ENCODE measurements around the gene MICU2. TPM values are rescaled to one million over a fixed set of nuclear protein-coding genes. Genes with fewer than 3 reads are reported as not detected.

MICU2 gene, protein sequence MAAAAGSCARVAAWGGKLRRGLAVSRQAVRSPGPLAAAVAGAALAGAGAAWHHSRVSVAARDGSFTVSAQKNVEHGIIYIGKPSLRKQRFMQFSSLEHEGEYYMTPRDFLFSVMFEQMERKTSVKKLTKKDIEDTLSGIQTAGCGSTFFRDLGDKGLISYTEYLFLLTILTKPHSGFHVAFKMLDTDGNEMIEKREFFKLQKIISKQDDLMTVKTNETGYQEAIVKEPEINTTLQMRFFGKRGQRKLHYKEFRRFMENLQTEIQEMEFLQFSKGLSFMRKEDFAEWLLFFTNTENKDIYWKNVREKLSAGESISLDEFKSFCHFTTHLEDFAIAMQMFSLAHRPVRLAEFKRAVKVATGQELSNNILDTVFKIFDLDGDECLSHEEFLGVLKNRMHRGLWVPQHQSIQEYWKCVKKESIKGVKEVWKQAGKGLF
- 10 to 100 TPM; 52.3 to 55.2 TPM for total RNA-seq
- long read RNA-seq, transcript MICU2-201 (12 exons, 1,920 nt) = major isoform, 64 of 75 reads
- long read RNA-seq, partial matches to known transcripts = 2 of 75 reads
- long read RNA-seq, other reads (novel, unspliced or antisense) = 8 of 75 reads

DNA sequence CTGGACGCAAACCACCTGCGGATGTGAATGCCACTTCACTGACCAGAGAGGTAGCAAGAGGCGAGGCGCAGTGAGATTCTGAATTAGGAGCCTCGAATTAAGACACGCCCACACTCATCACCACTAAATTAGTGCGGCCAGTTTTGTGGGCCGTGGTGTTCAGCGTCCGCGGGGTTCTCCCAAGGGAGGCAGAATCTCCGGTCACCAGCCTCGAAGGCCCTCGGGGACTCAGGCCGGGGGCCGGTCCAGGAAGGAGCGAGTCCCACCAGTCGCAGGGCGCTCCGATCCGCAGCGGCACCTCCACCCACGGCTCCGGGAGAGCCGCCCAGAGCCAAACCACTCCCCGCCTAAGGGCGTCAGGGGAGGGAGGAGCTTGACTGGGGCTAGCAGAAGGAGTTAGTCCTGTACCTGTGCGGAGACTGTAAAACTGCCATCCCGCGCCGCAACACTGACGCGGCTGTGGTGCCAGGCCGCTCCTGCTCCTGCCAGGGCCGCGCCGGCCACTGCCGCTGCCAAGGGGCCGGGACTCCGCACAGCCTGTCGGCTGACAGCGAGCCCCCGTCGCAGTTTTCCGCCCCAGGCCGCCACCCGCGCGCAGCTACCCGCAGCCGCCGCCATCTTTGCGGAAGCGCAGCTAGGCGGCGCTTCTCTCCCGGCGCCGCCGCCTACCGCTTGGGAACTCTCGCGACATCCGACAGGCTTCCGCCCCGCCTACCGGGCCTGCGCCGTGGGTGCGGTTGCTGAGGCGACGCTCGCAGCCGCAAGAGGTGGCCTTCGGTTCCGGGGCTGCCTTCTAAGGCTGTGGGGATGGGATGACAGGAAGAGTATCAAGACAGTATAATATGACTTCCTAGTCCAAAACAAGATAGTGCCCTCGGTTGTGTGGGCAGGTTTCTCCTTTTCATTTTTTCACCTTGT lies at the start of gene MICU2:
TSS of gene MICU2 (minus strand) at position 640 of the 918 bp plus-strand sequence. CDS start at position 618, 22 bp downstream.
- ATAC-seq = peak; percentile 98
- intact Hi-C loops (cut with DNase I, micrococcal nuclease) = no loop called here
- peak; percentile 95 to 97 for DNase-seq

DNA sequence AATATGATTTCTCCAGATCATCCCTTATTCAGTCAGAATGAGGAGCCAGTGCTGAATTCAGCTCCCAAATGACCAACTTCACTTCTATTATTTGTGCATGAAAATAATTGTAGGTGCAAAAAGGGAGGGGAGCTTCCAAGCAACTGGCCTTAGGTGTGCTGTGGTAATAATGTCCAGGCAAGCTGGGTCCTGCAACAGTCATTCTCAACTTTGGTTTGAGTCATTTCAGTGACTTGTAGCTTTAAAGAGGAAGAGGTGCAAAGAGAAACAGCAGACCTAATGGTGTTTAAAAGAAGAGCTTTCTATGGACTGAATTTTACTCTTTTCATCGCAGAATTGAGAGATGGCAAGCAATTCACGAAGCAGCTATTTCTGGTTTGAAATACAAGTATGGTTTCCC lies 37.7 kb upstream of the MICU2 start:
- no peak for ATAC-seq
- DNase-seq = no peak
- intact Hi-C loops (cut with DNase I, micrococcal nuclease) = no loop called here

DNA sequence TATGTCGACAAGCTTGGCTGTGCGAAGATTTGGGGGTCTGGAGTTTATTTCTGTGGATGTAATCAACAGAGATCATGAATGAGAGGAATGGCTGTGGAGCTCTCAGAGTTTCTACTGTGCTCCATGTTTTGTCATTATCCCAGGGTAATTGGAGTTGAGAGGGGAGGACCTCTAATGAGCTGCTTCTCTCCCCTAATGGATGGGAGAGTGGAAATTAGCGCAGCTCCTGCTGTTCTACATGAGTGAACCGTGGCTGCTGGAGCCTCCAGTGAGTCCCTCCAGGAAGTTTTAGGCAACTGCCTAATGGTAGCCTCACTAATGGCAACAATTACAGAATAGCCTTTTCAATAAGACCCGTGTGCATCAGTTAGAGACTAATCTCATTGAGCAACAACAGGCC lies 35.6 kb upstream of the MICU2 start:
- ATAC-seq = no peak
- intact Hi-C loops (cut with DNase I, micrococcal nuclease) = loop anchor here in 1 of 2 donors (10.0 kb wide), 1 partner anchor 635 kb away; no protein-coding TSS in a partner anchor

DNA sequence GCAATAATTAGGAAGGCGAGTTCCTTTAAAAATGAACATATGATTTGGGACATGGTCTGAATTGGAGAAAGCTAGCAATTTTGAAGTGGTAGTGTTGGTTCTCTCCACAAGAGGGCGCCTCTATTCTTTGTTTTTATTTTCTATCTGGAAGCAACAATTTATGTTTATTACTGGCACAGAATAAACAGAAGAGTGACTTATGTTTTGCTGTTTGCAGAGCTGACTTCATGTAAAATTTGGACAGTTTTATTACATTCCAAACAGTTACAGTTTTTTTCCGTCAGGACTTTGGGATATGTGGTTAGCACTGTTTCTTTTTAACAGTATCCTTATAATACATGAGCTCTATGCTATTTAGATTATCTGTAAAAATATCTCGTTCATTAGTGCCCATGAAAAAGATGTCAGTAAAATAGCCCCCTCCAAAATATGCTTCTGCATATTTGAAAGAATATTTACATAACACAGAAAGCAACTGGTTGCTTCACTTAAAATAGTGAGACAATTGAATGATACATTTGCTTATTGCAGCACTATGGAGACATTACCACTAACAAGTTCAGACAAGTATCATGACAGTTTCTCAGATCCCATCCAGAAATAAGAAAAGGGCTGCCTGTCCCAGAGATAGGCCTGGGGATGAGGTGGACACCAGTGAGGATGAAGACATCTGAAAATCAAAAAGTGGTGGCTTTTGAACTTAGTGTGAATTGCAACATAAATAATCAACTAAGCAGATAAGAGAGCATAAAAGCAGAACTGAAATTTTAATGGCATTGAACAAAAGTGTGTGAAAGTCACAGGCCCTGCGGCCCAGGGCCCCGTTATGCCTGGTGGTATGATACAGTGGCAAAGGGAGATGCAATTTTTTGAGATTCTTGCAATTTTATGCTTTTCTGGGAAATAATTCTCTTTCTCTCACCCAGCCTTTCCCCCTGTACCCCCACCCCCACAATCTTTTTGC lies 34.6 kb upstream of the MICU2 start:
- peak in 1 of 2 donors; percentile 34 for DNase-seq
- intact Hi-C loops (cut with DNase I, micrococcal nuclease) = loop anchor here in 1 of 2 donors (10.0 kb wide), 1 partner anchor 636 kb away; no protein-coding TSS in a partner anchor
- ATAC-seq = peak; percentile 39

More for the DNA sequence above, 35.6 kb upstream of the MICU2 start:
- DNase-seq = no peak

DNA sequence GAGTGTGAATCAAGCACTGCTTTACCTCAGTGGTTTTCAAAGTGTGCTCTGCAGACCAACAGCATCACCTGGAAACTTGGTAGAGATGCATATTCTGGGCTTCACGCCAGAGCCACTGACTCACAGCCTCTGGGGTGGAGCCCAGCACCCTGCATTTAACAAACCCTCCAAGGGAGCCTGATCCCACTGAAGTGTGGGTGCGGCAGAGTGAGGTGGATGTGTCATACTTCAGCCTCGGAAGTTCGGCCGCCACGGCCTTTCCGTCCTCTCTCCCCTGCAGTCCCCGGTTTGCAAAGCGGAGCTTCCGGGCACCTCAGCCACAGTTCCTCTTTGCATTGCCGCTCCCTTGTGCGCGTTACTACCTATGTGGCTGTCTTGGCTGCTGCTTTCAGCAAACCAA lies 33.3 kb upstream of the MICU2 start:
- peak; percentile 78 to 87 for DNase-seq
- ATAC-seq = peak; percentile 97
- intact Hi-C loops (cut with DNase I, micrococcal nuclease) = loop anchor here in 1 of 2 donors (10.0 kb wide), 1 partner anchor 638 kb away; no protein-coding TSS in a partner anchor

DNA sequence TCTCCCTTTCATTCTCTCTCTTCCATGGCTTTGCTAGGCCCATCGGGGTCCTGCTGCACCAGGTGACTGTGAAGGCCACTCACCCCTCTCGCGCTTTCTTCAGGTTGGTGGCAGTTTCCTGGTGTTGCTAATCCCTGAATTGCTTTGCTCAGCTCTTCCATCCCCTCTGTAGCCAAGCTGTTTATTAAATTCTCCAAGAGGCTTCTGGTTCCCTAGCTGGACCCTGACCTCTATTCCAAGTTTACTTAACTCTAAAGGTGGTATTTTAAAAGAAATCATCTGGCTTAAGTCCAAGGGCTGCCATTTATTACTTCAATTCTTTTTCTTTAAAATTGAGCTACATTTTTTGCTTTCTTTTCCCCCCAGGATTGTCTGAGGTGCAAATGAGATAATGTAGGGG lies 32.7 kb upstream of the MICU2 start:
- ATAC-seq = peak; percentile 26
- intact Hi-C loops (cut with DNase I, micrococcal nuclease) = loop anchor here in 1 of 2 donors (10.0 kb wide), 1 partner anchor 638 kb away; no protein-coding TSS in a partner anchor
- no peak for DNase-seq

DNA sequence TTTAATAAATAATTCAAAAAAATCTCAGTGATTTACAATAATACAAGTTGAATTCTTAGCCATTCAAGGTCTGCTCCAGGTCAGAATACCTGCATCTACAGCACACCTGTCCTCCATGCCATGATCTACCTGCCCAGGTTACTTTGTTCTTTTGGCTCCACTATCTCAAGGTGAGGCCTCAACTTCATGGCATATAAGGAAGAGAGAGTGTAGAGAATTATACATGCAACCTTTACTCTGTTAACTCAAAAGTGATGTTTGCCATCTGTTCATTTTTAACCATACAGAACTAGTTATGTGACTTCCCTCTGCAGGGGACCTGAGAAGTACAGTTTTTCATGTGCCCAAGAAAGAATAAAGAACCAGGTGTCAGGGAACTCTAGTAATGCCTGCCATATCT lies 28.2 kb upstream of the MICU2 start:
- intact Hi-C loops (cut with DNase I, micrococcal nuclease) = loop anchor here in 1 of 2 donors (10.0 kb wide), 1 partner anchor 643 kb away; no protein-coding TSS in a partner anchor
- ATAC-seq = peak; percentile 80

DNA sequence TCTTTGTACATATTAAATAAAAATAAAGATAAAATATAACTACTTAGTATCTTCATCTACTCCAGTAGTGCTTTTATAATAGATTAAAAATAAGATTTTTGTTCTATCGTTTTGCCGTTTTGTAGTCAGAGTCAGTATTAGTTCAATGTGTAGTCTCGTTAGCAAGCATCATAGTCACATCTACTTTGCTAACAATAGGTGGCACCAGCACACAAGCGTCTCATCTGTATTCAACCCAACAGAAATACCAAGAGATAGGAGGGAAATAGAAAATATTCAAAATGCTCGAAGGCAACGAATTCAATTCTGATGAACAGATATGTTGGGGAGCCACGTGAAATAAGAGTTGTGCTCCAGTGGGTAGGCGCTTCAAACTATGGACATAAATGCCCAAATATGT lies 21.4 kb upstream of the MICU2 start:
- DNase-seq (no peak), ATAC-seq (peak; percentile 92)
- intact Hi-C loops (cut with DNase I, micrococcal nuclease) = no loop called here

More for the DNA sequence above, 28.2 kb upstream of the MICU2 start:
- DNase-seq = no peak

DNA sequence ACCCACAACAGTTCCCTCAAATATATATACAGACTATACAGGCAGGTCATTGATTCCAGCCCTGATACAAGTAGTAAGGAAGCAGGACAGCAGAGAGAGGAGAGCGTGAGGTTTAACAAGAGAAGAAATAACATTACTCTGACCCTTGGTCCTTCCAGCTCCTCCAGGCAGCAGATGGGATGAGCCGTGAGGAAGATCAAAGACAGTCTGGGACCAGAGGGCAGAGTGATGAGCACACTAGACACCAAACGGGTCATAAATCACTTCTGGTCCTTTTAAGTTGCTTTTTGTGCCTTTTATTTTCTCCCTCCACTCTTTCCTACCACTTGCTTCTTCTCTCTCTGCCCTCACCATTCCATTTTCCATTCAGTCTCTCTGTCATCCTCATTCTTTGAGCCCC lies 16.9 kb upstream of the MICU2 start:
- DNase-seq (no peak), ATAC-seq (no peak)
- intact Hi-C loops (cut with DNase I, micrococcal nuclease) = no loop called here

DNA sequence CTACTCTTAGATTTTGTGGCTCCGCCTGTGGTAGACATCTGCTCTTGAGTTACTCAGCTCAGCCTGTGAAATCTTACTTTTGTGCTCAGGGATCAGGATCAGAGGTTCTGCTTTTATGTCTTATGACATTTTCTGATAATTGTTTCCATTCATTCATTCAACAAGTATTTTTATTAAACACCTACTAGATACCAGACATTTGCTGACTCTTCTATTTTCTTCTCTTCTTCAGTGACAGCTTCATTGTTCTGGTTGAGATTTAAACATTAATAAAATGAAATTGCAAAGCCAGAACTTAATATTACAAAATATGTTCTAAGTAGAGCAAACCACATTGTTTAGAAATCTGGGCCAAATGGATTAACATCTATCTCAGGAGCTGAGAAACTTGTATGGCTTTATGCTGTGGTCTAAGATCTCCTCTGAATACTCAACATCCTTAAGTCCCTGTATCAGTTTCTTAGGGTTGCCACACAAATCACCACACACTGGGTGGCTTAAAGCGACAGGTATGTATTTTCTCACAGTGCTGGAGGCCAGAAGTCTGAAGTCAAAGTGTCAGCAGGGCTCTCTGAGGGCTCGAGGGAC lies 15.8 kb upstream of the MICU2 start:
- DNase-seq = no peak
- intact Hi-C loops (cut with DNase I, micrococcal nuclease) = no loop called here
- no peak for ATAC-seq

DNA sequence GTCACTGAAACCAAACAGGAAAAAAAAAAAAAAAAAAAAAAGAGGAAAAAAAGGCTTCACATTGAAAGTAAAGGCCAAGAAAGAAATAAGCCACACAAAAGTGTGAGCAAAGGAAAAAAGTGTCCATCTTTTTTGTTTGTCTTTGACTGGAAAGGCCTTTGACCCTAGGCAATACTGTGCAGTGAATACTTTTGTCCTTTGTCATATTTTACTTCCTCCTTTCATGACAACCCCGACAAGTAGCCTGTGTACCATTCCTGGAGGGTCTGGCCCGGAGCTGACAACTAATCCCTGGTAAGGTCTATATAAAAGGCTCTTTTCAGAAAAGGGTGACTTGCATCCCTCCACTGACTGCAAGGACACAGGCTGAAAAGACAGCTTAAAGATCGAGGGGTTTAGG lies 12.9 kb upstream of the MICU2 start:
- peak; percentile 96 for ATAC-seq
- intact Hi-C loops (cut with DNase I, micrococcal nuclease) = no loop called here
- DNase-seq = no peak

DNA sequence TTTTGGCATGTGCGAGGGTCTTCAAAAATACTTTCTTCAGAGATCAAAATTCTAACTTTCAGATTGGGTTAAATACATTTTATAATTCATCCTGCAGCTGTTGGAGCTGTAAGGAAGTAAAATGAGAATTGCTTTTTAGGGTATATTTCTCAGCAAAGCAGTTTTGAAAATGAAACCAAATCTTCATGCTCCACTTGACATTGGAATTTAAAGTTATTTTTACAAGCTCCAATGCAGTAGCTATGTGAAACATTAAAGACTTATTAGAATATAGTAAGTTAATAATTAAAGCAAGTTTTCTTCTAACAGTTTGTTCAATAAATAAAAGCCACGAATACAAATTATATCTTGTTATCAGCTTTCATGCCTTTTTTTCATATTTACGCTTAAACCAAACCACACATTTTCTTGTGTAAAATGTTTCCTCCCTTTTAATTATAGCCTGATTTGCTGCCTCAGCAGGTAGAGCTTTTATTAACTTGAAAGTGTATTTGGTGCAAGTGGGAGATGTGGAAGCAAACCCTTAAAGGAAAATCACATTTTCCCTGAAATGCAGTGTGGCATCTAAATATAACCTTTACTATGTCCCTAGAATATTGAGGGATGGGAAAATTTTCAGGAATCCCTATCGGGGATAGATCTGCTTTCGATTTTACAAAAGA lies 12.4 kb upstream of the MICU2 start:
- ATAC-seq (peak; percentile 27), DNase-seq (no peak)
- intact Hi-C loops (cut with DNase I, micrococcal nuclease) = no loop called here

DNA sequence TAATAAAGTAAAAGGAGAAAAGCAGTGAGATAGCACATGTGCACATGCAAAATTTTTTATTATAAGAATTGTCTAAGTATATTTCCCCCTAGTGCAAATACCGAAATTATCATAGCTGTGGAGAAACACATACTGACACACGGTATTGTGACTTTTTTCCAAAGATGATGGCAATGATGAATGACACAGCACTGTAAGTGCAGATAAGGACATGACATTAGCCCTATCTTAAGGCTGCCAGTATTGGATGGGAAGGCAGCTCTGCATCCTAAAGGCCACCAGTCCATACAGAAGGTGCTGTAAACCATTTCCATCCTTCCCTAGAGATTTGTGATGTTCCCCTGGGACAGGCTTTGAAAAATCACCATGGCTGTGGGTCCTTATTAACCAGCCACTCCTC lies 11.5 kb upstream of the MICU2 start:
- intact Hi-C loops (cut with DNase I, micrococcal nuclease) = no loop called here
- DNase-seq (no peak), ATAC-seq (no peak)

DNA sequence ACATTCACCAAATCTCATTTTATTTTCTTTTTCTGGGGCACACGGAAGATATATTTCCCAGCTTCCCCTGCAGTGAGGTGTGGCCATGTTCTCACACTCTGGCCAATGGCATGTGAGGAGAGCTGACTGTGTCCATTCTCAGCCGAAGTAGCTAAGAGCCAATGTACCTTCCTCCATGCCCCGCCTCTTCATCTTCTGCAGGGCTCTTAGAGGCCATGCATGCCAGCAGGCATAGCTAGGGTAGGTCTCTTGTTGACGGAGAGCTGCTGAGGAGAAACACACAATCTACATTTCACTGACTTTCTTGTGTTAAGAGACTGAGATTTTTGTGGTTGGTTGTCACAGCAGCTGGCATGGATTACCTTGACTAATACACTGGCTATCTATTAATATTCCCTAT lies 9.8 kb upstream of the MICU2 start:
- ATAC-seq = no peak
- no peak for DNase-seq
- intact Hi-C loops (cut with DNase I, micrococcal nuclease) = no loop called here

DNA sequence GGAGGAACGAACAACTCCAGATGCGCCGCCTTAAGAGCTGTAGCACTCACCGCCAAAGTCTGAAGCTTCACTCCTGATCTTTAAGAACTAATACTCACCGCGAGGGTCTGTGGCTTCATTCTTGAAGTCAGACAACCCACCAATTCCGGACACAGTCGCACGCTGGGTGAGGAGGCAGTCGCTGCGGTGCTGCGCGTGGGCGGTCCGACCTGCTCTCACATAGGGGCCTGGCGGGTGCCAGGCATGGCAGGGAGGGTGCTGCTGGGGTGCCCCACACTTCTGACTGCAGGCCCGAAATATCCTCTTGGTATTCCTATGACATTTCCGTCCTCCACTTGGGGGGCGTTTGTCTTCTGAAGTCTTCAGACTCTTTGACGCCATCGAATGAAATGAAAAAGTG lies 7.4 kb upstream of the MICU2 start:
- intact Hi-C loops (cut with DNase I, micrococcal nuclease) = no loop called here
- no peak for ATAC-seq
- DNase-seq = no peak

DNA sequence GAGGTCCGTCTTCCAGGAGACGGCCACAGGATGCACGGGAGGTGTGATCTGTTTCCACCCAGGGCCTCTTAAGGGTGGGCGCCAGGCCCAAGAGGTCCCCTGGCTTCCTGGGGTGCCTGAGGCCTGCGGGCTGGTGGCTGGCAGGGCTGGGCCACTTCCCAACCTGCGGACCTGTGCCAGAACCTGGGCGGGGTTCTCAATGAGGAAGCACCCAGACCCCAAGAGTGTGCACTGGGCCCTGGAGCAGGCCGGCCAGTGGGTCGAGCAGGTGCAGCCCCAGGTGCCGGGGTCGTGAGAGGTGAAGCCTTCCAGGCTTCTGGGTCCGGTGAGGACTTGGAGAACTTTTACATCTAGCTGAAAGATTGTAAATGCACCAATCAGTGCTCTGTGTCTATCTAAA lies 6.7 kb upstream of the MICU2 start:
- intact Hi-C loops (cut with DNase I, micrococcal nuclease) = no loop called here
- no peak for DNase-seq
- ATAC-seq = no peak

DNA sequence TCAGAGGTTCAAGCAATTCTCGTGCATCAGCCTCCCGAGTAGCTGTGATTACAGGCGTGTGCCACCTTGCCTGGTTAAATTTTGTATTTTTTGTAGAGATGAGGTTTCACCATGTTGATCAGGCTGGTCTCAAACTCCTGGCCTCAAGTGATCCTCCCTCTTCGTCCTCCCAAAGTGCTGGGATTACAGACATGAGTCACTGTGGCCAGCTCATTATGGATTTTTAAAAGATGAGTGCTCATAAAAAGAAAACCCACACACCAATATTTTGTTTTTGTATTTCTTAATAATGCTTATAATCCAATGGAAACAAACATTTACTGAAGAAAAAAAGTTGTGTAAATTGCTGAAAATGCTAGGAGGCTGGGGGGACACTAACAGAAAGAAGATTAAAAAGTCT lies 5.0 kb upstream of the MICU2 start:
- DNase-seq = no peak
- intact Hi-C loops (cut with DNase I, micrococcal nuclease) = no loop called here
- ATAC-seq = no peak

All from left colon (tissue), 2 donors.